HuH-7.5 (cell line): ENCODE results near the gene ULBP2.
"Not testable (repeated sequence)": the region's sequence is repeated elsewhere in the genome, so short reads cannot be mapped to it uniquely, and the experiment has no call there.

Experiments
- DNase-seq: peaks from one replicate; pipeline ENCODE4 v3.0.0; 2011; ENCODE audit warnings: low spot score

ULBP2 gene

GRCh38 chr6:149927025-149927424 lies 14.8 kb upstream of the ULBP2 start:
- not testable (repeated sequence) for DNase-seq

- no peak for DNase-seq
Measured at GRCh38 chr6:149929422-149929821, 12.4 kb upstream of the ULBP2 start.

GRCh38 chr6:149931501-149931900 lies 10.3 kb upstream of the ULBP2 start:
- DNase-seq = no peak

GRCh38 chr6:149933036-149933435 lies 8.8 kb upstream of the ULBP2 start:
- no peak for DNase-seq

- no peak for DNase-seq
Measured at GRCh38 chr6:149933461-149933860, 8.4 kb upstream of the ULBP2 start.

- DNase-seq = no peak
Measured at GRCh38 chr6:149934249-149935156, 7.3 kb upstream of the ULBP2 start.

- no peak for DNase-seq
Measured at GRCh38 chr6:149935246-149935645, 6.6 kb upstream of the ULBP2 start.

- no peak for DNase-seq
Measured at GRCh38 chr6:149935668-149936067, 6.1 kb upstream of the ULBP2 start.

- DNase-seq = no peak
Measured at GRCh38 chr6:149936743-149937142, 5.1 kb upstream of the ULBP2 start.

GRCh38 chr6:149938013-149938570 lies 3.7 kb upstream of the ULBP2 start:
- DNase-seq = not testable (repeated sequence)

GRCh38 chr6:149938571-149939355 lies 3.1 kb upstream of the ULBP2 start:
- DNase-seq = no peak

GRCh38 chr6:149939356-149939648 lies 2.5 kb upstream of the ULBP2 start:
- DNase-seq = no peak

- no peak for DNase-seq
Measured at GRCh38 chr6:149939909-149940671, 1.7 kb upstream of the ULBP2 start.

- no peak for DNase-seq
Measured at GRCh38 chr6:149940672-149940982, 1.2 kb upstream of the ULBP2 start.

GRCh38 chr6:149942461-149942829 lies 631 bp downstream of the ULBP2 start:
- DNase-seq = no peak

- DNase-seq = not testable (repeated sequence)
Measured at GRCh38 chr6:149943321-149943720, 1.5 kb downstream of the ULBP2 start.

GRCh38 chr6:149945276-149945675 lies 3.5 kb downstream of the ULBP2 start:
- not testable (repeated sequence) for DNase-seq

GRCh38 chr6:149946631-149947030 lies 4.8 kb downstream of the ULBP2 start:
- not testable (repeated sequence) for DNase-seq

GRCh38 chr6:149947533-149947932 lies 5.7 kb downstream of the ULBP2 start:
- DNase-seq = not testable (repeated sequence)

GRCh38 chr6:149948011-149948410 lies 6.2 kb downstream of the ULBP2 start:
- DNase-seq = no peak

GRCh38 chr6:149948616-149949015 lies 6.8 kb downstream of the ULBP2 start:
- DNase-seq = no peak

GRCh38 chr6:149950423-149950822 lies 8.6 kb downstream of the ULBP2 start:
- no peak for DNase-seq
